Measurements from ENCODE around the gene HOXD11. TPM values are rescaled to one million over a fixed set of nuclear protein-coding genes. Genes with fewer than 3 reads are reported as not detected.

HOXD11 gene
- total RNA-seq, 1 donor from 2014 or later: not detected

DNA sequence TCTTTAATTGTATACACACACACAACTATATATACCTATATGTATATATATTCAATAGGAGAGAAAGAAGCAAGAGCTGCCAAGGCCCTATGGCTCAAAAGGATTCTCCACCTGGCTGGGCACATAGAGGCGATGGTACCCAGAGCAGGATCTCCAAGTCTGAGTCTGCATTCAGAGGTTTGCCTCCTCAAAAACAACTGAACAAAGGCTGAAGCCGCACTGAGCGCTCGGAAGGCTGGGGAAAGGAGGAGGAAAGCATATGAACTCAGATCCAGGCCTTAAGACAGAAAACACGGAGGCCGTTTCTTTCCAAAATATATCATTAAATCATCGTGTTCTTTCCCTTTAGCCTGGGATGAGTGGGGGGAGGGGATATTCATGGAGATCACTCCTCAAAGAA is 3.9 kb upstream of the HOXD11 start:
- TF ChIP-seq, protein P1, sequence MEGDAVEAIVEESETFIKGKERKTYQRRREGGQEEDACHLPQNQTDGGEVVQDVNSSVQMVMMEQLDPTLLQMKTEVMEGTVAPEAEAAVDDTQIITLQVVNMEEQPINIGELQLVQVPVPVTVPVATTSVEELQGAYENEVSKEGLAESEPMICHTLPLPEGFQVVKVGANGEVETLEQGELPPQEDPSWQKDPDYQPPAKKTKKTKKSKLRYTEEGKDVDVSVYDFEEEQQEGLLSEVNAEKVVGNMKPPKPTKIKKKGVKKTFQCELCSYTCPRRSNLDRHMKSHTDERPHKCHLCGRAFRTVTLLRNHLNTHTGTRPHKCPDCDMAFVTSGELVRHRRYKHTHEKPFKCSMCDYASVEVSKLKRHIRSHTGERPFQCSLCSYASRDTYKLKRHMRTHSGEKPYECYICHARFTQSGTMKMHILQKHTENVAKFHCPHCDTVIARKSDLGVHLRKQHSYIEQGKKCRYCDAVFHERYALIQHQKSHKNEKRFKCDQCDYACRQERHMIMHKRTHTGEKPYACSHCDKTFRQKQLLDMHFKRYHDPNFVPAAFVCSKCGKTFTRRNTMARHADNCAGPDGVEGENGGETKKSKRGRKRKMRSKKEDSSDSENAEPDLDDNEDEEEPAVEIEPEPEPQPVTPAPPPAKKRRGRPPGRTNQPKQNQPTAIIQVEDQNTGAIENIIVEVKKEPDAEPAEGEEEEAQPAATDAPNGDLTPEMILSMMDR (IDR thresholded peaks at IDR 0.05): no peak
- H3K4me3 Mint-ChIP-seq (ENCODE audit: unreplicated experiment): no peak overlapping the region

DNA sequence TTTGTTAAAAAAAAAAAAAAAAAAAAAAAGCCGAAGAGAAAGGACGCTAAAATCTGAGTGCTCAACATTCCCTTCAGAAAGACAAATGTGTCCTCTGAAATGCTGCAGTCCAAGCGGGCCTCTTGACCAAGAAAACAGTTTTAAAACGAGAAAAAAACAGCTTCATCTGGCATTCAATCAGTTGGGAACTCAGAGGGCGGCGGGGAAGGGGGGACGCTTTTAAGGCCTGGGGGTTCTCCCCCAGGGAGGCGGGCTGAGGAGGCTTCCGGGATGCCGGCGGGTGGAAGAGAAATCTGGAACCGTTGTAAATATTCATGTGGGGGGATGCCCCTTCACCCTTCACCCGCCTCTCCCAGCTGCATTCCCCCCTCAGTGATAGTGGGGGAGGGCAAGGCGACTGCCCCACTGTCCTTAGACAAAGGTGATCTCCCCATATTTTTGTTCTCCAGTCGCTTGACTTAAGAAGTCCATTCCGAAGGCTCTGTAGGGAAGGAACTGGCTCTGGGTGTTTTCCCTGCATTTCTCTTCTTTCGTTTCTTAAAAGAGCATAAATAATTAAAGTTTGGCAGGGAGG is 3.3 kb upstream of the HOXD11 start:
- peaks cover 79% of the 10 kb centered on the region for H3K27me3 Mint-ChIP-seq (ENCODE audit: low read depth)
- DNase-seq (ENCODE audit: low spot score): no peak
- H3K27ac Mint-ChIP-seq (ENCODE audit: unreplicated experiment): no peak overlapping the region
- peaks cover 25% of the 10 kb centered on the region for H3K4me1 Mint-ChIP-seq (ENCODE audit: low read depth)
- H3K4me3 Mint-ChIP-seq (ENCODE audit: unreplicated experiment): no peak overlapping the region
- no peaks in the 10 kb centered on the region for H3K9me3 Mint-ChIP-seq (ENCODE audit: low read depth)
- TF ChIP-seq, protein P1 (IDR thresholded peaks at IDR 0.05): no peak
- H3K36me3 Mint-ChIP-seq (ENCODE audit: low read depth): peaks cover 3% of the 10 kb centered on the region

More for the DNA sequence above, 3.9 kb upstream of the HOXD11 start:
- H3K9me3 Mint-ChIP-seq (ENCODE audit: low read depth): no peaks in the 10 kb centered on the region
- DNase-seq (ENCODE audit: low spot score): no peak
- H3K27ac Mint-ChIP-seq (ENCODE audit: unreplicated experiment): no peak overlapping the region
- peaks cover 23% of the 10 kb centered on the region for H3K4me1 Mint-ChIP-seq (ENCODE audit: low read depth)
- peaks cover 79% of the 10 kb centered on the region for H3K27me3 Mint-ChIP-seq (ENCODE audit: low read depth)
- H3K36me3 Mint-ChIP-seq (ENCODE audit: low read depth): peaks cover 3% of the 10 kb centered on the region

DNA sequence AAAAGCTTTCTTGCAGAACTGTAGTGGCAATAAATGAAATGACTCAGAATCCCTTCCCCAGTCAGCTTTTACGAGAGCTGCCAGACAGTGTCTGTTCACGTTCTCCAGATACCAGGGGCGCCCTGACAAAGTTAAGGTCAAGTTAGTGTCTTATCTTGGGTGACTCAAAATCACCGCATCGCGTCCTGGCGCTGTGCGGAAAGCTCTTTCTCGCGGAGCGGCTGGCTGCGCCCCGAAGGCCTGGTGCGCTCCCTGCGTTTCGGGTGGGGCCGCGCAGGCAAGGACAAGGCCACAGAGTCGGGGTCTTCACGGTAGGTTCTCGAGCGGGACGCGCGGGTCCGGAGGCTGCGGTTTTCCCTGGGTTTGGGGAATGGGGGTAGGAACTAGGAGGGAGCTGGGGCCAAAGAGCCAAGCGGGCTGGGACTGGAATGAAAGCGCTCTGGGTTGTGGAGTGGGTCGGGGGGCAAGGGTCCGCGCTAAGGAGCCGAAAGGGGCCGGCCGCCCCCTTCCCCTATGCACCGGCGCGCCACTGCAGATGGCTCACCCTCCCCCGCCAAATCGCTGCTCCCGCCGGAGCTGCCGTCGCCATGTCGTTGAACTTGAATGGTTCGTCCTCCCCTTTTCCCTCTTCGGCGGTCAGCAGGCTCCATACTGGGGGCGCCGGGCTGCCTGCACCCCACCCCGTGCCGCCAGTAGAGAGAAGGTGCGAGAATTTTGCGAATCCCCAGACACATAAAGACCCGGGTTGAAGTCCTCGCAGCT is 2.6 kb upstream of the HOXD11 start:
- DNase-seq (ENCODE audit: low spot score): no peak
- H3K36me3 Mint-ChIP-seq (ENCODE audit: low read depth): peaks cover 3% of the 10 kb centered on the region
- no peak overlapping the region for H3K27ac Mint-ChIP-seq (ENCODE audit: unreplicated experiment)
- H3K4me3 Mint-ChIP-seq (ENCODE audit: unreplicated experiment): peak overlapping the region; percentile 33
- no peaks in the 10 kb centered on the region for H3K9me3 Mint-ChIP-seq (ENCODE audit: low read depth)
- H3K27me3 Mint-ChIP-seq (ENCODE audit: low read depth): peaks cover 79% of the 10 kb centered on the region
- H3K4me1 Mint-ChIP-seq (ENCODE audit: low read depth): peaks cover 30% of the 10 kb centered on the region
- TF ChIP-seq, protein P1 (IDR thresholded peaks at IDR 0.05): no peak

DNA sequence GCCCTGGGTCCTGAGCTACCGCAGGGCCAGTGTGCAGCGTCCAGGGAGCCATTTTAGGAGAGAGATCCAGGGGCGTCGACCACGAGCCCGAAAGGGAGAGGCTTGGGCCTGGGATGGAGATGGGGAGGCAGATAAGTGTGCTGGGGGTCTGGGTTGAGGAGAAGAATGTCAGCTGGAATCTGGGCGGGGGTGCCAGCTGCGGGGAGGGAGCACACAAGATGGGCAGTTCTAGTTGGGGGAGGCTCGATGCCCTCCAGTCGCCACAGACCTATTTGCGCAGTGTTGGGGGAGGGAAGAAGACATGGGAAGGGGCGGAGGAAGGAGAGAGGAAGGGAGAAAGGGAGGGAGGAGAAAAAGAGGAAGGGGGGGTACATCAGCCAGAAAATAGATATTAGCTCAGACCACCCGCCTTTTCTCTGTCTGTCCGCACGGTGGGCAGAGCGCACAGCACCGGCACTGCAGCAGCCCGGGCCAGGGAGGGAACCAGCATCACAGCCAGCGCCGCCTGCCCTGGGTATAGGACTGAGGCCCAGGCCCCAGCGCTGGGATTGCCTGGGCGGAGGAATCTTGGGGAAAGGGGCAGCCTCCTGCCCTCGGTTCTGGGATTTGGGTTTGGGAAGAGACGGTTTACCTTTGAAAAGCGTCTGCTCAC is 1.9 kb upstream of the HOXD11 start:
- TF ChIP-seq, protein P1 (IDR thresholded peaks at IDR 0.05): no peak
- H3K4me1 Mint-ChIP-seq (ENCODE audit: low read depth): peaks cover 30% of the 10 kb centered on the region
- H3K27me3 Mint-ChIP-seq (ENCODE audit: low read depth): peaks cover 82% of the 10 kb centered on the region
- H3K36me3 Mint-ChIP-seq (ENCODE audit: low read depth): peaks cover 3% of the 10 kb centered on the region
- no peak overlapping the region for H3K27ac Mint-ChIP-seq (ENCODE audit: unreplicated experiment)
- peak overlapping the region; percentile 33 for H3K4me3 Mint-ChIP-seq (ENCODE audit: unreplicated experiment)
- H3K9me3 Mint-ChIP-seq (ENCODE audit: low read depth): no peaks in the 10 kb centered on the region
- no peak for DNase-seq (ENCODE audit: low spot score)
